ENCODE measurements around the gene ADRA2B.

ADRA2B gene

DNA sequence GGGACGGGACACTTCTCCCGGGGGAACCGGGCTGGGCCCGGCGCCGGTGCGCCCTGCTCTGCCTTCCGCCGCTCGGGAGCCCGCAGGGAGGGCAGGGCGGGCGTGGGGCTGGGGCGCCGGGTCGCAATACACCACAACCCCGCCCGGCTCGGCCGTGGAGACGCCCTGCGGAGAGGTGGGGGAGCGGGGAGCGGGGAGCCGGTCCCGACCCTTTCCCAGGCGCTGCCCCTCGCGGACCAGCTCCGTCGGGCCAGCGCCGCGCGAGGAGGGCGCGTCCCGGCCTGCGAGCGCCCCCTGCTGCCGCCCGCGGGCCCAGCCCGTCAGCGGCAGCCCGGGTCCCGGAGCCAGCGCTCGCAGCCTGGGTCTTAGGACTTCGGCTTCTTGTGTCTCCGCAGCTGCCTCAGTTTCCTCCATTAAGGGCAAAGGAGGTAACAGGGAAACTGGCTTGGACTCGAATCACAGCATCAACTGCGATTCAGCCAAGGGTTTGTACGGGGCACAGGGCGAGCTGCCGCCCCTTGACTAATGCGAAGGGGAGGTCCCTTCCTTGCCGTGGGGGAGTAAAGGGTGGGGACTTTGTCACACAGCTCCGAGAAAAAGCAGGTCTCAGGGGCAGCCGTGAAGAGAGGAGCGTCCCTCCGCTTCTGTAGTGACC lies 635 bp upstream of the ADRA2B start:
- Mint-ChIP-seq H3K4me3 (peak overlapping the region; percentile 63 to 81 (median 79)), H3K4me1 (peaks cover 19% of the 10 kb centered on the region), H3K27me3 (ENCODE audit: low read depth) (peaks cover 57% of the 10 kb centered on the region), H3K36me3 (ENCODE audit: low read depth) (no peaks in the 10 kb centered on the region), H3K27ac (no peak overlapping the region), H3K9me3 (no peaks in the 10 kb centered on the region)
- TF ChIP-seq, protein P1, sequence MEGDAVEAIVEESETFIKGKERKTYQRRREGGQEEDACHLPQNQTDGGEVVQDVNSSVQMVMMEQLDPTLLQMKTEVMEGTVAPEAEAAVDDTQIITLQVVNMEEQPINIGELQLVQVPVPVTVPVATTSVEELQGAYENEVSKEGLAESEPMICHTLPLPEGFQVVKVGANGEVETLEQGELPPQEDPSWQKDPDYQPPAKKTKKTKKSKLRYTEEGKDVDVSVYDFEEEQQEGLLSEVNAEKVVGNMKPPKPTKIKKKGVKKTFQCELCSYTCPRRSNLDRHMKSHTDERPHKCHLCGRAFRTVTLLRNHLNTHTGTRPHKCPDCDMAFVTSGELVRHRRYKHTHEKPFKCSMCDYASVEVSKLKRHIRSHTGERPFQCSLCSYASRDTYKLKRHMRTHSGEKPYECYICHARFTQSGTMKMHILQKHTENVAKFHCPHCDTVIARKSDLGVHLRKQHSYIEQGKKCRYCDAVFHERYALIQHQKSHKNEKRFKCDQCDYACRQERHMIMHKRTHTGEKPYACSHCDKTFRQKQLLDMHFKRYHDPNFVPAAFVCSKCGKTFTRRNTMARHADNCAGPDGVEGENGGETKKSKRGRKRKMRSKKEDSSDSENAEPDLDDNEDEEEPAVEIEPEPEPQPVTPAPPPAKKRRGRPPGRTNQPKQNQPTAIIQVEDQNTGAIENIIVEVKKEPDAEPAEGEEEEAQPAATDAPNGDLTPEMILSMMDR (IDR thresholded peaks at IDR 0.05; ENCODE audit: unreplicated experiment in 3 of 3) = peak; percentile 89 to 95 (median 91)

- Mint-ChIP-seq H3K9me3 (no peaks in the 10 kb centered on the region), H3K27ac (no peak overlapping the region), H3K4me3 (peak overlapping the region; percentile 75 to 81 (median 78)), H3K27me3 (ENCODE audit: low read depth) (peaks cover 54% of the 10 kb centered on the region), H3K4me1 (peaks cover 19% of the 10 kb centered on the region), H3K36me3 (ENCODE audit: low read depth) (no peaks in the 10 kb centered on the region)
- TF ChIP-seq, protein P1 (IDR thresholded peaks at IDR 0.05; ENCODE audit: unreplicated experiment in 3 of 3) = no peak
Measured at GRCh38 chr2:96115631-96116423, 544 bp downstream of the ADRA2B start.

DNA sequence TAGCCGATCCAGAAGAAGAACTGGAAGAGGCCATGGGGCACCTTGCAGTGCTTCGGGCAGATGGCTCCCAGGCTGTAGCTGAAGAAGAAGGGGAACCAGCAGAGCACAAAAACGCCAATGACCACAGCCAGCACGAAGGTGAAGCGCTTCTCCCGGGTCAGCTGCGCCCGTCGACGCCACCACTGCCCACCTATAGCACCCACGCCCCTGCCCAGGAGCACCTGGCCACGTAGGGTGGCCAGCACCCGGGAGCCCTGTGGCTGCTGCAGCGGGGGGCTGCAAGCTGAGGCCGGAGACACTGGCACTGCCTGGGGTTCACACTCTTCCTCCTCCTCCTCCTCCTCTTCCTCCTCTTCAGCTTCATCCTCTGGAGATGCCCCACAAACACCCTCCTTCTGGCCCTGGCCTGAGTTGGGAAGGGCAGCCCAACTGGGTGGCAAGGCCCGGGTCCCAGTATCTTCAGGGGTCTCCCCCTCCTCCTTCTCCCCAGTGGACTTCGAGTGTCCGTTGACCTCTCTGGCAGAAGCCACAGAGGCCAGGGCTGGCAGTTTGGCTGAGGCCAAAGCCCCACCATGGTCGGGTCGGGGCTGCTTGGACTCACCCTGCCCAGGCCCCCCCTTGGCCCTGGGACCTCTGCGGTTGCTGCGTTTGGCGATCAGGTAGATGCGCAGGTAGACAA lies 1.3 kb downstream of the ADRA2B start:
- TF ChIP-seq, protein P1 (IDR thresholded peaks at IDR 0.05; ENCODE audit: unreplicated experiment in 3 of 3) = no peak
- peaks cover 11% of the 10 kb centered on the region for H3K4me1 Mint-ChIP-seq
- H3K36me3 Mint-ChIP-seq (ENCODE audit: low read depth) = no peaks in the 10 kb centered on the region
- no peak overlapping the region for H3K27ac Mint-ChIP-seq
- peaks cover 46% of the 10 kb centered on the region for H3K27me3 Mint-ChIP-seq (ENCODE audit: low read depth)
- peak overlapping the region; percentile 76 to 81 (median 78) for H3K4me3 Mint-ChIP-seq
- no peaks in the 10 kb centered on the region for H3K9me3 Mint-ChIP-seq

GRCh38 chr2:96114546-96114902 lies 1.8 kb downstream of the ADRA2B start:
- H3K27ac Mint-ChIP-seq = no peak overlapping the region
- TF ChIP-seq, protein P1 (IDR thresholded peaks at IDR 0.05; ENCODE audit: unreplicated experiment in 3 of 3) = no peak
- H3K36me3 Mint-ChIP-seq (ENCODE audit: low read depth) = no peaks in the 10 kb centered on the region
- peaks cover 42% of the 10 kb centered on the region for H3K27me3 Mint-ChIP-seq (ENCODE audit: low read depth)
- H3K4me3 Mint-ChIP-seq = peak overlapping the region; percentile 66 to 78 (median 76)
- H3K4me1 Mint-ChIP-seq = peaks cover 8% of the 10 kb centered on the region
- no peaks in the 10 kb centered on the region for H3K9me3 Mint-ChIP-seq

DNA sequence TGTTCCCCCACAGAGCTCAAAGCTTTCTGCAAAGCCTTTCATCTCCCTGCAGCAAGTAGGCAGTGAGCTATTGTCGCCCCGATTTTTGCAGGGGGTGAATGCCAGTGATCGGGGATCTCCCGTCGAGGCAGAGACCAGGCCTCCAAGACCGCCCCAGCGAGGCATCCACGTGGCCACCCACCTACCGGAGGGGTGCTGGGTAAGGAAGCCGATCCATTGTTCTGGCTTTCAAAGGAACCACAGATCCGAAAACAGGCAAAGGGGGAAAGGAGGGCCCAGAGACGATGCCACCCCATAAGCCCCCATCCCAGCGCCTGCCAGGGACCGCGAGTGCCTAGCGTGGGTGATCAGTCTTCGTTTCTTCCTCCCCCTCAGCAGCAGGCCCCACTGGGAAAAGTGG lies 2.4 kb downstream of the ADRA2B start:
- Mint-ChIP-seq H3K27me3 (ENCODE audit: low read depth) (peaks cover 37% of the 10 kb centered on the region), H3K27ac (no peak overlapping the region), H3K4me1 (peaks cover 8% of the 10 kb centered on the region), H3K9me3 (no peaks in the 10 kb centered on the region), H3K4me3 (peak overlapping the region; percentile 28 to 66 (median 35)), H3K36me3 (ENCODE audit: low read depth) (no peaks in the 10 kb centered on the region)
- TF ChIP-seq, protein P1 (IDR thresholded peaks at IDR 0.05; ENCODE audit: unreplicated experiment in 3 of 3) = no peak

Data from nephron (organoid).